Kidney epithelial cell (primary cell): ENCODE measurements around the gene ZNF678. TPM values are rescaled to one million over a fixed set of nuclear protein-coding genes. Genes with fewer than 3 reads are reported as not detected.

ENCODE experiments used
- DNase-seq: peaks from one replicate; pipeline ENCODE4 v3.0.0-alpha.2; 2010; ENCODE audit warnings: low read depth
- H3K27me3 ChIP-seq: 2 replicates; pipeline ENCODE4 v1.6.0; 2011; ENCODE audit warnings: low read length; ENCODE audit not compliant: control insufficient read depth, insufficient read depth
- H3K36me3 ChIP-seq: 2 replicates; pipeline ENCODE4 v1.5.1; 2011; ENCODE audit warnings: low read length; ENCODE audit not compliant: control insufficient read depth, insufficient read depth
- H3K4me3 ChIP-seq: 2 replicates; pipeline ENCODE4 v1.5.1; 2011; ENCODE audit warnings: low read depth, mild to moderate bottlenecking, control low read depth, low read length
- total RNA-seq: library from RNA; depleted of rRNA; stranded (reverse); fragments of >200 nt; gene quantifications from 2 replicates; pipeline ENCODE4 v1.2.3, GENCODE V29; 2015
- TF ChIP-seq, protein P1 (sequence below): IDR thresholded peaks from 2 replicates; pipeline ENCODE4 v1.5.1; 2011; ENCODE audit warnings: mild to moderate bottlenecking, moderate library complexity, low read length, control low read depth, inconsistent platforms; ENCODE audit not compliant: insufficient read depth, poor library complexity, severe bottlenecking

ZNF678 gene
- total RNA-seq, 1 donor from 2014 or later = 7.6 TPM

DNA sequence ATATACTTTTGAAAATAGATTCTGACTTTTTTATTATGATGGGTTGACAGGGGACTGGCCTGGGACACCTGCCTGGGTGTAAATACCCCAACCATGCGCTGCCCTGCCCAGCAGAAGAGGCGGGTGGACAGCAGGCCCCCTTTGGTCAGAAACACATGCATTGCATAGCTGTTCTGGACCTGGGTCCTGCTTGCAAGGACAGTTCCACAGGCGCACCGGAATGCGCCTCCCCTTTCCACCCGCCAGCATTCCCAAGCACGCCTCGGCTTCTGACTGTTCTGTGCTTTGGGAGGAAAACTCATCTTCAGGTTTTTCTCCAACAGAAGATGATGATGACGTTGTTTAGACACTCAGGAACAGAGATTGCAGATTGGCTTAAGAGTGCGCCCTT lies 428 bp upstream of the ZNF678 start:
- peaks cover 29% of the 10 kb centered on the region for H3K27me3 ChIP-seq
- no peak for DNase-seq
- no peak overlapping the region for H3K4me3 ChIP-seq
- TF ChIP-seq, protein P1, sequence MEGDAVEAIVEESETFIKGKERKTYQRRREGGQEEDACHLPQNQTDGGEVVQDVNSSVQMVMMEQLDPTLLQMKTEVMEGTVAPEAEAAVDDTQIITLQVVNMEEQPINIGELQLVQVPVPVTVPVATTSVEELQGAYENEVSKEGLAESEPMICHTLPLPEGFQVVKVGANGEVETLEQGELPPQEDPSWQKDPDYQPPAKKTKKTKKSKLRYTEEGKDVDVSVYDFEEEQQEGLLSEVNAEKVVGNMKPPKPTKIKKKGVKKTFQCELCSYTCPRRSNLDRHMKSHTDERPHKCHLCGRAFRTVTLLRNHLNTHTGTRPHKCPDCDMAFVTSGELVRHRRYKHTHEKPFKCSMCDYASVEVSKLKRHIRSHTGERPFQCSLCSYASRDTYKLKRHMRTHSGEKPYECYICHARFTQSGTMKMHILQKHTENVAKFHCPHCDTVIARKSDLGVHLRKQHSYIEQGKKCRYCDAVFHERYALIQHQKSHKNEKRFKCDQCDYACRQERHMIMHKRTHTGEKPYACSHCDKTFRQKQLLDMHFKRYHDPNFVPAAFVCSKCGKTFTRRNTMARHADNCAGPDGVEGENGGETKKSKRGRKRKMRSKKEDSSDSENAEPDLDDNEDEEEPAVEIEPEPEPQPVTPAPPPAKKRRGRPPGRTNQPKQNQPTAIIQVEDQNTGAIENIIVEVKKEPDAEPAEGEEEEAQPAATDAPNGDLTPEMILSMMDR = no peak
- H3K36me3 ChIP-seq = no peaks in the 10 kb centered on the region

DNA sequence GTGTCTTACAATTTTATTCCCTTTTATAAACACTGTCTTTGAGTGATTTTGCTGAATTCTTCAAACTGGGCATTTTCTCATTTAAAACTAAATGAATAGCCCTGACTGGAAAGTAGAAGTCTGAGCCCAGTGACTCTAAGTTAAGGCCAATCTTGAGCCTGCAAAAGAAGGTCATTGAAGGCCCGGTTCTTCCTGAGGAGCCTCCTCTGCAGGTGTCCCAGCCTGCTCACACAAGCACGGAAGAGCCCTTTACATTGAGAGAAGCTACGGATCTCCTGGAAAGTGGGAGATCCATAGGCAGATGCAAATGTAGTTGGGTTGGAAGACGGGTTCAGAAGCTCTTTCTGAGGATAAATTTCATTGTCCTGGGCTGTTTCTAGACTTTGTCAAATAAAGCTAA lies 3.9 kb downstream of the ZNF678 start:
- H3K36me3 ChIP-seq = no peaks in the 10 kb centered on the region
- H3K4me3 ChIP-seq = no peak overlapping the region
- H3K27me3 ChIP-seq = no peaks in the 10 kb centered on the region
- no peak for DNase-seq
- TF ChIP-seq, protein P1 = no peak

DNA sequence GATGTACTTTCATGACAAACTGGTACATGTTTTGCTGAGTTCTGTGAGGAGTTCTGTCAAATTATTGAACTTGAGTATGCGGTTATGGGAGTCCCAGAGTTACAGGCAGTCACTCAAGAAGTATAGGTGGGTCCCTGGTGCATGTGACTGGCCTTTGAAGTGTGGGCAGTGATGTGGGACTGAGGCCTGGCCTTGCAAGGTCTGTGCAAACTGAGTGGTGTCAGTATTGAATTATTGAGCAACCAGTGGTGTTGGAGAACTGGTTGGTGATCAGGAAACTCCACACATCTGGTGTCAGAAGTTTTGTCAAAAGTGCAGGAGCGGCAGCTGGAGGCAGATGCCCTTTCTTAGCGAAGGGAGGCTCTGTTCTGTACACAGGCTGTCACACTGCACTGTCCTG lies 5.2 kb downstream of the ZNF678 start:
- H3K36me3 ChIP-seq = no peaks in the 10 kb centered on the region
- no peaks in the 10 kb centered on the region for H3K27me3 ChIP-seq
- H3K4me3 ChIP-seq = no peak overlapping the region
- TF ChIP-seq, protein P1 = no peak
- DNase-seq = no peak

DNA sequence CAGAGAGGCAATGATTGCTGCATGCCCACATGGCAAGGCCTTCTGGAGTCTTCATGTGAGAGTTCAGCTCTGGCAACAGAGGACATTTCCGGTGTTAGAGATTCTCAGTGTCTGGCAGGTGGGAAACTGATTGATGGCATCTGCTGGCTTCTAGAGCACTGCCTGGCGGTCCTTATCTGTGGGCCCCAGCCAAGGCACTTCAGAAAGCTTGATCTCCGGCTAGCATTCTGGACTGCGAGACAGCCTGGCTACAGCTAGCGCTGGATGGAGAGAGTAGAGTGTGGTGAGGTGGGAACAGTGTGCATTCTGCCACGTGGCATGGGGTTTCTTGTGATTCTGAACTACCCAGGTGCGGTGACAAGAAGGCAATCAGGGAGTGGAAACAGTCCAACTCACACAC lies 9.4 kb downstream of the ZNF678 start:
- TF ChIP-seq, protein P1 = no peak
- Histone ChIP-seq H3K36me3 (no peaks in the 10 kb centered on the region), H3K27me3 (no peaks in the 10 kb centered on the region), H3K4me3 (no peak overlapping the region)
- no peak for DNase-seq

DNA sequence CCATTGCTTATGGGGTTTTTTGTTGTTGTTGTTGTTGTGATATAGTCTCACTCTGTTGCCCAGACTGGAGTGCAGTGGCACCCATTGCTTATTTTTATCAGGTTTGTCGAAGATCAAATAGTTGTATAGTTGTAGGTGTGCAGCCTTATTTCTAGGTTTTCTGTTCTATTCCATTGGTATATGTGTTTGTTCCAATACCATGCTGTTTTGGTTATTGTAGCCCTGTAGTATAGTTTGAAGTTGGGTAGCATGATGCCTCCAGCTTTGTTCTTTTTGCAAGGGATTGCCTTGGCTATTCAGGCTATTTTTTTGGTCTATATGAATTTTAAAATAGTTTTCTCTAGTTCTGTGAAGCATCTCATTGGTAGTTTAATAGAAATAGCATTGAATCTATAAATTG lies 11.6 kb downstream of the ZNF678 start:
- Histone ChIP-seq H3K4me3 (no peak overlapping the region), H3K27me3 (no peaks in the 10 kb centered on the region), H3K36me3 (no peaks in the 10 kb centered on the region)
- no peak for DNase-seq
- TF ChIP-seq, protein P1 = no peak

DNA sequence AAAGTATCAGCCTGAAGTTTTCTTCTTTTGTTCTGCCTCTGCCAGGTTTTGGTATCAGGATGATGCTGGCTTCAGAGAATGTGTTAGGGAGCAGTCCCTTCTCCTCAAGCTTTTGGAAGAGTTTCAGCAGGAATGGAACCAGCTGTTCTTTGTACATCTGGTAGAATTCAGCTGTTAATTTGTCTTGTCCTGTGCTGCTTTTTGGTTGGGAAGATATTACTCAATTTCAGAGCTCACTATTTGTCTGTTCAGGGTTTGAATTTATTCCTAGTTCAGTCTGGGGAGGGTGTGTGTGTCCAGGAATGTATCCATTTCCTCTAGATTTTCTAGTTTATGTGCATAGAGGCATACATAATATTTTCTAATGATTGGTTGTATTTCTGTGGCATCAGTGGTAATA lies 12.8 kb downstream of the ZNF678 start:
- no peaks in the 10 kb centered on the region for H3K27me3 ChIP-seq
- no peak for DNase-seq
- TF ChIP-seq, protein P1 = no peak
- no peak overlapping the region for H3K4me3 ChIP-seq
- no peaks in the 10 kb centered on the region for H3K36me3 ChIP-seq
